Renal cortex interstitium (tissue), 15 donors: ENCODE data around the gene CTAGE4. TPM values are rescaled to one million over a fixed set of nuclear protein-coding genes. Genes with fewer than 3 reads are reported as not detected.
A peak's percentile ranks its signal among the peaks of the same experiment; 100 is the strongest.
"Not testable (repeated sequence)": the region's sequence is repeated elsewhere in the genome, so short reads cannot be mapped to it uniquely, and the experiment has no call there.

Experiments used
- DNase-seq, 11 donors: peaks; one replicate each; pipeline ENCODE4 v3.0.0-alpha.2; 2013; ENCODE audit warnings: low read depth in 9 of 11, low spot score in 4 of 11; ENCODE audit errors: extremely low read depth in 1 of 11
- long read RNA-seq, 16 experiments: transcript quantifications; one replicate each; lab custom pipeline, GENCODE V29; 2026
- polyA plus RNA-seq, 3 donors: library from polyadenylated mRNA; unstranded; fragments of 120-200 nt; gene quantifications; one replicate each; pipeline ENCODE4 v1.2.1, GENCODE V29; 2013; ENCODE audit not compliant: insufficient read length in 3 of 3

Gene CTAGE4
- polyA plus RNA-seq, result 10 to 100 TPM in 1 of 3 donors, 1 to 10 TPM in 2; 3.2 to 10.3 (median 3.7) TPM
- long read RNA-seq, donor 1, result 0 reads
- long read RNA-seq, donor 2, result 0 reads
- long read RNA-seq, donor 3, result 0 reads
- long read RNA-seq, donor 4, partial matches to known transcripts, result 0 of 4 reads
- long read RNA-seq, donor 4, other reads (novel, unspliced or antisense), result 0 of 4 reads
- long read RNA-seq, donor 5, result 0 reads
- long read RNA-seq, donor 6, transcript CTAGE4-201 (1 exons, 2,588 nt), result major isoform, 6 of 6 reads
- long read RNA-seq, donor 6, partial matches to known transcripts, result 0 of 6 reads
- long read RNA-seq, donor 6, other reads (novel, unspliced or antisense), result 0 of 6 reads
- long read RNA-seq, donor 7, partial matches to known transcripts, result 0 of 10 reads
- long read RNA-seq, donor 7, other reads (novel, unspliced or antisense), result 8 of 10 reads
- long read RNA-seq, donor 8, result 0 reads
- long read RNA-seq, donor 9, result 0 reads
- long read RNA-seq, donor 10, partial matches to known transcripts, result 0 of 1 reads
- long read RNA-seq, donor 10, other reads (novel, unspliced or antisense), result 0 of 1 reads
- long read RNA-seq, donor 11, result 0 reads
- long read RNA-seq, donor 12, partial matches to known transcripts, result 0 of 2 reads
- long read RNA-seq, donor 12, other reads (novel, unspliced or antisense), result 0 of 2 reads
- long read RNA-seq, donor 13, result 0 reads
- long read RNA-seq, donor 14, partial matches to known transcripts, result 0 of 1 reads
- long read RNA-seq, donor 14, other reads (novel, unspliced or antisense), result 0 of 1 reads
- long read RNA-seq, donor 15, result 0 reads
- long read RNA-seq, donor 16, partial matches to known transcripts, result 35 of 66 reads
- long read RNA-seq, donor 16, other reads (novel, unspliced or antisense), result 28 of 66 reads

DNA sequence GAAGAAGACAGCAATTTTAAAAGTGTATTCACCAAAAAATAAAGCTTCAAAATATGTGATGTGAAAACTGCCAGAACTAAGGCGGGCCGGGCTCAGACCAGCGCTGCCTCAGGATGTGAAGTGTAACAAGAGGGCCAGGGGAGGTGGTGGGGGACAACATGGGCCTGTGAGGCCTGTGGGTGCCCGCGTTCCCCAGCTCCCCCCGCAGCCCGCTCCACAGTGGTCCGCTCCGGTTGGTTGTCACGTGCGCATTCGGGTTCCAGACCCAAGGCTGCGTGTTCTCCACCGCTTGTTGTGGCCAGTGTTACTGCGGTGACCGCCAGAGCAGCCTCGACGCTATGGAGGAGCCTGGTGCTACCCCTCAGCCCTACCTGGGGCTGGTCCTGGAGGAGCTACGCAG, at the start of gene CTAGE4:
CTAGE4 (plus strand) TSS at position 301 of the 400 bp plus-strand sequence; CDS start at position 339, 38 bp downstream.
- DNase-seq, result not testable (repeated sequence)

DNA sequence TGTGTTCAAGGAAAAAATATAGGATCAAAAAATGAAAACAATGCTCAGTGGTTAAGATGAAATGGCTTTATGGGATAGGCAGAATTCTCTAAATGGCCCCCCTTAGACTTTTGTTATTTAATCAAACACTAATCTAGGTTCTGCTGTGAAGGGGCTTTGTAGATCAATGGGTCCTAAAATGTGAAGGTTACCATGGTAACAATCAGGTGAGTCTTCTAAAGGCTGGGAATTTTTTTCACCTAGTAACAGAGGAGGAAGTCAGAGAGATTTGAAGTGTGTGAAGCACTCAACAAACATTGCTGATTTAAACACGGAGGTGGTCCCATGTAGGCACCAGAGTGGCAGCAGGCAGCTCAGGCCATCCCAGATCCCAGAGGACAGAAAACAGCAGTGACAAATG, 49.1 kb upstream of the CTAGE4 start:
- no peak for DNase-seq

GRCh38 chr7:144137501-144137900, 45.8 kb upstream of the CTAGE4 start:
- no peak for DNase-seq

- no peak for DNase-seq
These were observed 41.1 kb upstream of the CTAGE4 start for GRCh38 chr7:144142187-144142586.

DNA sequence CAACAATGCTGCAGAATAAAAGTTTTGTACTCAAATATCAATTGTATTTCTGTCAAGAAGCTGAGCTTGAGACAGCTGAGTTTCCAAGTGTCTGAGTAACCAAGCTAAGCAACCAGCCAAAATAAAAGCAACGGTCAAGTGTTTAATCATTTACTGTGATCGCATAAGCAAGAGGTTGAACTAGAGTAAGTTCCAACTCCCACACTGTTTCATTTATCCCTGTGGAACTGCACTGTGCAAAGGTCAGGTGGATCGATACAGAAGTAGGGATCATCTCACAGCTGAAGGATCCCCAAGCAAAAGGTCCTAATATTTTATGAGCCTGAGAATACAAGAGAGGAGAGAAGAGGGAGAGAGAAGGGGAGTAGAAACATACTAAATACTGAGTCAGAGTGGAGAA, 38.8 kb upstream of the CTAGE4 start:
- no peak for DNase-seq

- DNase-seq, result no peak
These were observed 34.9 kb upstream of the CTAGE4 start for GRCh38 chr7:144148224-144148827.

DNA sequence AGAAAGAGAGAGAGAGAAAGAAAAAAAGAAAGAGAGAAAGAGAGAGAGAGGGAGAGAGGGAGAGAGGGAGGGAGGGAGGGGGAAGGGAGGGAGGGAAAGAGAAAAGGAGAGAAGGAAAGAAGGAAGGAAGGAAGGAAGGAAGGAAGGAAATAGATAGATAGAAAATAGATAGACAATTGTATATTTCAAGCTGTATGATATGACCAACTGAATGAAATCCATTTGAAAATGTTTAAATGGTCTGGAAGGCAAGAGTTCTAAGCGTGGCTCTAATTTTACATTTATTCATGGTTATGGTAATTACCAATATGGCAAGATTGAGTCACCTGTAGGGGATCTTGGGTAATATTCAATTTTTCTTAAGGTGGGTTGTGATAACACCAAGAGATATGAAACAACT, 24.4 kb upstream of the CTAGE4 start:
- no peak for DNase-seq

- DNase-seq, result no peak
These were observed 18.5 kb upstream of the CTAGE4 start for GRCh38 chr7:144164784-144165183.

- DNase-seq, result not testable (repeated sequence)
These were observed 11.5 kb upstream of the CTAGE4 start for GRCh38 chr7:144171594-144172350.

DNA sequence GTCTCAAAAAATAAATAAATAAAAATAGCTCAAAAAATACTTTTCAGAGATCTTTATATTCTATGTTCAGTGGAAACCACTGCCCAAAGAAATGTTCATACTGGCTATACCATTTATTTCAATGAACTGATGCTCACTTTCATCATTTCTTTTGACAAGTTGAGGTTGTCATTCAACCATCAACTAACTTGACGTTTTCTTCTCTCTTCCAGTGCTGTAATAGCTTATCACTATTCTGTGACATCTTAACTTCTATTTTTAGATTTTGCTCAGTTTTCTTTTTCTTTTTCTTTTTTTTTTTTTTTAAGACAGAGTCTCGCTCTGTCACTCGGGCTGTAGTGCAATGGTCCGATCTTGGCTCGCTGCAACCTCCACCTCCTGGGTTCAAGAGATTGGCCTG, 8.7 kb upstream of the CTAGE4 start:
- DNase-seq, result no peak

DNA sequence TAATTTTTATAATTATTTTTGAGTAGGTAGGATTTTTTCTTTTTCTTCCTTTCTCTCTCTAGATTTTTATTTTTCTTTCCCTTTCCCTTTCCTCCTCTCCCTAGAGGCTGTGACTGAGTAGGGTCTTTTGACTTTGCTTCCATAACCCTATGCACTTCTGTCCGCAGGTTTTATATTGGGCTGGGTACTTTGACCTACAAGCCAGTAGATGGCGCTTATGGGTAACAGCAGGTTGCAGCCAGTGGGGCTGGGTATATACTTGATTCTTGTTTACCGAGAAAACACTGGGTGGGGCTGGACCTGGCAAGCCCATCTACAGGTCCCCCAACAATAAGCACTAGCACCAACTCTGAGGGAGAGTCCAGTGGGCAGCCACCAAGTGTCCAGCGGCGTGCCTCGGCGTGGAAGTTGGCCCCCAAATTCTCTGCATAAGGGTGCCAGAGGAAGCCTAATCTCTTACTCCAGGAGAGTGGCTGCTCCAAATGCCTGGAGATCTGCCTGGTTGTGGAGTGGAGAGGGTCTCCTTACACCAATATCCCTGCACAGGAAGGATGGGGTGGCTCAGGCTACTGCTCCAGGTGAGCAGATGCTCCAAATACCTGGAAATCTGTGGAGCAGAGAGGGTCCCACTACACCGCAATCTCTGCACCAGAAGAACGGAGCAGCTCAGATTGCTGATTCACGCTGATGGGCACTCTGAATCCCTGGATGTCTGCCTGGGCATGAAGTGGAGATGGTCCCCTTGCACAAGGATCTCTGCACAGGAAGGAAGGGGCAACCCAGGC, 4.7 kb upstream of the CTAGE4 start:
- DNase-seq, result peak in 5 of 11 donors; percentile 1 to 13 (median 4)

DNA sequence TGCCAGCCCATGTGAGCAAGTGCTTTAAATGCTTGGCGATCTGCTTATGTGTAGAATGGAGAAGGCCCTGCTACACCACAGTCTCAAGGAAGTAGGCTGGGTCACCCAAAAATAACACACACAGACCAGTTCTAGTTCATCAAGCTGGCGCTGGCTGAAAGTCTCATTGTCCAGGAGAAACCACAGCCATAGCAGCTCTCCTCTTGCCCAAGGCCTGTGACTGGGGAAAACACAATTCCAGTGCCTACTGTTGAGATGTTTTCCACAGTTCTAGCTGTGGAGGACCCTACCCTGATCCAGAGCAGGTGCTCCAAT, 4.1 kb upstream of the CTAGE4 start:
- DNase-seq, result not testable (repeated sequence)

- not testable (repeated sequence) for DNase-seq
These were observed 4.6 kb downstream of the CTAGE4 start for GRCh38 chr7:144187848-144188247.

DNA sequence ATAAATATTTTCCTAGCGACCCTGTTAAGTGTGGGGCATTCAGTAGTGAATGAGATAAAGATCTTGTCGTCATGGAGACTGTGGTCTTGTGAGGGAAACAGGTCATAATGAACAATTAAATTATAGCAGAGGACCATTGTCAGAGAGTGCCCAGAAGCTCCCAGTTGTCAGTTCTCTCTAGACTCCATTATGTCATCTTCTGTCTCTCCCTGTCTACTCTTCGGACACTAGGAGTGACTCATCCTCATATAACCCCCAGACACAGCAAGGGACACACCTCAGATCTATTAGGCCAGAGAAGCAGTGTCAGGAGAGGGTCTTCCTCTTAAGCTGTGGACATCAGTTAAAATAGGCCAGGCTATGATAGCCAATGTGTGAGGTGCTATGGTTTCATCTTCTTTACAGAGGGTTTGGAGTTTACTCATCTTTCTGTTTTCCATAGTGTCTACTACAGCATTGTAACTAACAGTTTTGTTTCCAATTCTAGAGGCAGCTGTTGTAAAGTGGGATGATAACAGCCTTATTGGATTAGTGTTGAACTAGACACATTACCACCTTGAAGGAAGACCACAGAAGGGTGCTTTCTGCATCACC, 5.4 kb downstream of the CTAGE4 start:
- not testable (repeated sequence) for DNase-seq

GRCh38 chr7:144193782-144194181, 10.5 kb downstream of the CTAGE4 start:
- not testable (repeated sequence) for DNase-seq

- not testable (repeated sequence) for DNase-seq
These were observed 11.2 kb downstream of the CTAGE4 start for GRCh38 chr7:144194453-144194852.

DNA sequence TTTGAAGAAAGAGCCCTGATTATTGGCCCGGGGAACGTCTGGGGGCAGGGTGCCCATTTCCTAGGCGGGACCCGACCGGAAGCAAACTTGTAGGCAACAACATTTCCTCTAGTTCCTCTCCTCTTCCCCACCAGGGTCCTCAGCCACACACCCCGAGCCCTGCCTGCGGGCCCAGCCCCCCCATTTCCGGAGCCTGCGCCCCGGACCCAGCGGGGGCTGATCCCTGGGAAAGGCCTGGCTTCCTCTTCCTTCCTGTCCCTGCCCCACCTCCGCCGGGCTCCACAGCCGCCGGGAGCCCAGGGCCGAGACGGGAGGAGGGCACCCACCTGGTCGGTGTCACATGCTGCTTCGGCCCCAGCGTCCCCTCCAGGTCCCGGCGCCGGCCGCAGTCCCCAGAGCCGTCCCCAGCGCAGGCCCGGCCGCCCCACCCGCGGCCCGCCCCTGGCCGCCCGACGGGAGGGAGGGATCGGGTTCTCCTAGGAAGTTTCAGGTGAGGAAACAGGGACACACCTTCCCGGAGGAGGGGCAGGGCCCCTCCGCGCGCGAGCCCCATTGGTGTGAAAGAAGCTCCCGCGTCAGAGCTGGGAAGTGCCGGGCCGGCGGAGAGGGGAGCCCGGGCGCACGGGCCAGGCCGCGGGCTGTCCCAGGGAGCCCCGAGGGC, 12.1 kb downstream of the CTAGE4 start, which contains the start of gene ARHGEF35:
ARHGEF35 (minus strand) TSS at position 622 of the 661 bp plus-strand sequence. CDS start 7,450 bp downstream, outside the sequence.
- DNase-seq, result not testable (repeated sequence)
